Measurements from ENCODE around the gene ADGRE2. TPM values are rescaled to one million over a fixed set of nuclear protein-coding genes. Genes with fewer than 3 reads are reported as not detected.
"Not testable (repeated sequence)": the region's sequence is repeated elsewhere in the genome, so short reads cannot be mapped to it uniquely, and the experiment has no call there.

The ADGRE2 gene
- 0.17 TPM for polyA plus RNA-seq (2013, experiment 1 of 2)
- polyA plus RNA-seq (2013, experiment 2 of 2), result 0.16 TPM

DNA sequence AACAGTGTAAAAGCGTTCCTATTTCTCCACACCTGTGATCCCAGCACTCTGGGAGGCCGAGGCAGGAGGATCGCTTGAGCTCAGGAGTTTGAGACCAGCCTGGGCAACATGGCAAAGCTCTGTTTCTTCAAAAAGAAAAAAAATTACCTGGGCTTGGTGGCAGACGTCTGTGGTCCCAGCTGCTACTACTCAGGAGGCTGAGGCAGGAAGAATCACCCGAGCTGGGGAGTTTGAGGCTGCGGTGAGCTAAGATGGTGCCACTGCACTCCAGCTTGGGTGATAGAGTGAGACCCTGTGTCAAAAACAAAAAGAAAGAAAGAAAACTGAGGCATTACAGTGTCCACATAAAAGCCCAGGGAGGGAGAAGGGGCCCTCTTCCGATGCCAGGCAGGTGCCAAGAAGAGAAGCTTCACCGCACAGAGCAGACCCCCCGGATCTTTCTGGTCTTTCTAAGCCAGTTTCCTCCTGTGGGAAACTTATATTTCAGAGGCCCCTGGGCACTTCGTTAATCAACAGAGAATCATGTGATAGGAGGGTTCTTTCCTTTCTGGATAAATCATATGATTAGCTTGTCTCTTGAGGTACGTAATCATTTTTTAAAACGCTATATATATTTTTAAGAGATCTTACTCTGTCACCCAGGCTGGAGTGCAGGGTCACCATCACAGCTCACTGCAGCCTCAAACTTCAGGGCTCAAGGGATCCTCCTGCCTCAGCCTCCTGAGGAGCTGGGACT lies at the start of gene ADGRE2:
ADGRE2 (minus strand) TSS at position 451 of the 736 bp plus-strand sequence. CDS start 1,804 bp downstream, outside the sequence.
- not testable (repeated sequence) for H2AFZ ChIP-seq (ENCODE audit: low read depth, low read length); H2BK120ac ChIP-seq (ENCODE audit: low read depth, low read length); H3K14ac ChIP-seq (ENCODE audit: low read length in 2 of 2); H2AK5ac ChIP-seq (ENCODE audit: low read length, severe bottlenecking); H3K18ac ChIP-seq (ENCODE audit: low read depth in 1 of 2, low read length in 2 of 2); DNase-seq; H3K79me1 ChIP-seq (replicated peaks; ENCODE audit: low read length, poor library complexity, severe bottlenecking); H4K8ac ChIP-seq (ENCODE audit: low read length); H3K4me3 ChIP-seq (ENCODE audit: insufficient read depth in 1 of 2, low read depth in 1 of 2, low read length in 2 of 2); H3K4me1 ChIP-seq (ENCODE audit: control insufficient read depth, insufficient read depth, low read depth, low read length); H2BK5ac ChIP-seq (ENCODE audit: low read depth, low read length, poor library complexity, severe bottlenecking); H3K9ac ChIP-seq (ENCODE audit: low read length); H3K9me3 ChIP-seq (ENCODE audit: control insufficient read depth, low read length); H3K23ac ChIP-seq (ENCODE audit: low read length in 2 of 2); H3K4me2 ChIP-seq (ENCODE audit: low read length, poor library complexity, severe bottlenecking); H3K27ac ChIP-seq (ENCODE audit: low read length, poor library complexity, severe bottlenecking); H4K91ac ChIP-seq (ENCODE audit: low read length); H2BK15ac ChIP-seq (ENCODE audit: low read depth, poor library complexity, severe bottlenecking); H3K27me3 ChIP-seq (ENCODE audit: control insufficient read depth in 1 of 2, insufficient read depth in 1 of 2, low read length in 2 of 2); H3K36me3 ChIP-seq (ENCODE audit: control insufficient read depth in 1 of 2, insufficient read depth in 2 of 2, low read depth in 1 of 2, low read length in 2 of 2); H2BK12ac ChIP-seq (ENCODE audit: low read length in 2 of 2); H3K4ac ChIP-seq (ENCODE audit: low read depth in 1 of 2, low read length in 2 of 2)
- WGBS, result 89% methylated on average over 11 of the region's 12 CpGs

DNA sequence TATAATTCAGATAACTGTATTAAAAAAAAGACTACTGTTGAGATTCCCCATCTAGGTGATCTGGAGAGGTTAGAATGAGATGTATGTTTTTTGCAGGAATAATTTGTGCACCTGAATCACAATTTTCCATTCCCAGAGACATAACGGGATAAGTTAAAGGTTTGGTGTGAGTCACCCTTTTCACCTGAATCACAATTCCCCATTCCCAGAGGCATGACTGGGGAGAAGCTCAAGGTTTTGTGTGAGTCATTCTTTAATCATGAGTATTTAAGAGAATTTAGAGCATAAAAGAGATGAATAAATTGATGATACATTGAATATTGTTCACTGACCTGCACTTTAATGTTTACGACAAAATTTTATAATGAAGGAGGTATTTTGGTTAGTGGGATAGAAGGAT lies 47.6 kb upstream of the ADGRE2 start:
- Histone ChIP-seq H2BK5ac (ENCODE audit: low read depth, low read length, poor library complexity, severe bottlenecking) (no peak overlapping the region), H3K4me3 (ENCODE audit: insufficient read depth in 1 of 2, low read depth in 1 of 2, low read length in 2 of 2) (no peak overlapping the region), H3K4me1 (ENCODE audit: control insufficient read depth, insufficient read depth, low read depth, low read length) (no peaks in the 10 kb centered on the region), H3K27me3 (ENCODE audit: control insufficient read depth in 1 of 2, insufficient read depth in 1 of 2, low read length in 2 of 2) (peaks cover 0 to 2% of the 10 kb centered on the region in 2 experiments), H3K4me2 (ENCODE audit: low read length, poor library complexity, severe bottlenecking) (no peak overlapping the region), H4K8ac (ENCODE audit: low read length) (no peak overlapping the region), H3K36me3 (ENCODE audit: control insufficient read depth in 1 of 2, insufficient read depth in 2 of 2, low read depth in 1 of 2, low read length in 2 of 2) (no peaks in the 10 kb centered on the region), H3K18ac (ENCODE audit: low read depth in 1 of 2, low read length in 2 of 2) (no peak overlapping the region), H2AFZ (ENCODE audit: low read depth, low read length) (no peak overlapping the region), H4K91ac (ENCODE audit: low read length) (no peak overlapping the region), H3K14ac (ENCODE audit: low read length in 2 of 2) (no peak overlapping the region), H2BK15ac (ENCODE audit: low read depth, poor library complexity, severe bottlenecking) (no peak overlapping the region), H2AK5ac (ENCODE audit: low read length, severe bottlenecking) (no peak overlapping the region), H3K9me3 (ENCODE audit: control insufficient read depth, low read length) (peaks cover 3% of the 10 kb centered on the region), H3K9ac (ENCODE audit: low read length) (no peak overlapping the region), H2BK120ac (ENCODE audit: low read depth, low read length) (no peak overlapping the region), H3K79me1 (replicated peaks; ENCODE audit: low read length, poor library complexity, severe bottlenecking) (no peaks in the 10 kb centered on the region), H2BK12ac (ENCODE audit: low read length in 2 of 2) (no peak overlapping the region), H3K27ac (ENCODE audit: low read length, poor library complexity, severe bottlenecking) (no peak overlapping the region), H3K23ac (ENCODE audit: low read length in 2 of 2) (no peak overlapping the region), H3K4ac (ENCODE audit: low read depth in 1 of 2, low read length in 2 of 2) (no peak overlapping the region)
- no peak for DNase-seq
- 90% methylated on average over 1 of the region's 2 CpGs for WGBS

DNA sequence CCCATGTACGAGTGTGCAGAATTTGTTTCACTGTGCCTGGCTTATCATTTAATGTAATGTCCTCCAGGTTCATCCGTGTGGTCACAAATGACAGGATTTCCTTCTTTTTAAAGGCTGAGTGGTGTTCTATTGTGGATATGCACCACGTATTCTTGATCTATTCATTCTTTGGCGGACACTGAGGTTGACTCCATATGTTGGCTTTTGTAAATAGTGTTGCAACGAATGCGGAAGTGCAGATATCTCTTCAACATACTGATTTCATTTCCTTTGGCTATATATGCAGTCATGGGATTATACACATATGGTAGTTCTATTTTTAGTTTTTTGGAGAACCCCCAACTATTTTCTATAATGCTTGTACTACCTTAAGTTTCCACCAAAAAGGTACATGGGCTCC lies 43.6 kb upstream of the ADGRE2 start:
- Histone ChIP-seq H2BK15ac (ENCODE audit: low read depth, poor library complexity, severe bottlenecking) (no peak overlapping the region), H3K27ac (ENCODE audit: low read length, poor library complexity, severe bottlenecking) (no peak overlapping the region), H3K4me3 (ENCODE audit: insufficient read depth in 1 of 2, low read depth in 1 of 2, low read length in 2 of 2) (no peak overlapping the region), H4K91ac (ENCODE audit: low read length) (no peak overlapping the region), H3K14ac (ENCODE audit: low read length in 2 of 2) (no peak overlapping the region), H4K8ac (ENCODE audit: low read length) (no peak overlapping the region), H2AK5ac (ENCODE audit: low read length, severe bottlenecking) (no peak overlapping the region), H3K79me1 (replicated peaks; ENCODE audit: low read length, poor library complexity, severe bottlenecking) (no peaks in the 10 kb centered on the region), H3K4me1 (ENCODE audit: control insufficient read depth, insufficient read depth, low read depth, low read length) (no peaks in the 10 kb centered on the region), H3K18ac (ENCODE audit: low read depth in 1 of 2, low read length in 2 of 2) (no peak overlapping the region), H3K9me3 (ENCODE audit: control insufficient read depth, low read length) (peaks cover 3% of the 10 kb centered on the region), H3K4me2 (ENCODE audit: low read length, poor library complexity, severe bottlenecking) (no peak overlapping the region), H2BK5ac (ENCODE audit: low read depth, low read length, poor library complexity, severe bottlenecking) (no peak overlapping the region), H3K9ac (ENCODE audit: low read length) (no peak overlapping the region), H2AFZ (ENCODE audit: low read depth, low read length) (no peak overlapping the region), H3K36me3 (ENCODE audit: control insufficient read depth in 1 of 2, insufficient read depth in 2 of 2, low read depth in 1 of 2, low read length in 2 of 2) (no peaks in the 10 kb centered on the region), H3K27me3 (ENCODE audit: control insufficient read depth in 1 of 2, insufficient read depth in 1 of 2, low read length in 2 of 2) (no peaks in the 10 kb centered on the region), H2BK12ac (ENCODE audit: low read length in 2 of 2) (no peak overlapping the region), H3K23ac (ENCODE audit: low read length in 2 of 2) (no peak overlapping the region), H2BK120ac (ENCODE audit: low read depth, low read length) (no peak overlapping the region), H3K4ac (ENCODE audit: low read depth in 1 of 2, low read length in 2 of 2) (no peak overlapping the region)
- DNase-seq, result no peak
- 66% methylated on average over 4 of the region's 6 CpGs for WGBS

DNA sequence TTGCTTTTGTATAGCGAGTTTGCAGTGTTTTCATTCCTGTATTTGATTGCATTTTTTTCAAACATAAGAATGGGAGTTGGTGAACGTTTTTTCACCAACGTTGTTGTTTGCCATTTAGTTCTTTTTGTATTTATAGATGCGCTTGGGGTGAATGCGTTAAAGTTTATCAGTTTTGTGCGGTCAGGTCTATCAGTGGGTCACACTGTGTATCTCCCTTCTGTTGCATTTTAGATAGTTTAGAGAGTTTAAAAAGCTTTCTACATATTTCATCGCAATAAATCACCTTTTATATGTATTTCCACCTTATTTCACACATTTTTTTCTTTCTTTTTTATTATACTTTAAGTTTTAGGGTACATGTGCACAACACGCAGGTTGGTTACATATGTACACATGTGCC lies 40.2 kb upstream of the ADGRE2 start:
- H3K4me1 ChIP-seq (ENCODE audit: control insufficient read depth, insufficient read depth, low read depth, low read length), result no peaks in the 10 kb centered on the region
- no peaks in the 10 kb centered on the region for H3K36me3 ChIP-seq (ENCODE audit: control insufficient read depth in 1 of 2, insufficient read depth in 2 of 2, low read depth in 1 of 2, low read length in 2 of 2)
- H2AFZ ChIP-seq (ENCODE audit: low read depth, low read length), result no peak overlapping the region
- H4K8ac ChIP-seq (ENCODE audit: low read length), result no peak overlapping the region
- no peaks in the 10 kb centered on the region for H3K9me3 ChIP-seq (ENCODE audit: control insufficient read depth, low read length)
- H2BK120ac ChIP-seq (ENCODE audit: low read depth, low read length), result no peak overlapping the region
- H2BK5ac ChIP-seq (ENCODE audit: low read depth, low read length, poor library complexity, severe bottlenecking), result no peak overlapping the region
- H3K14ac ChIP-seq (ENCODE audit: low read length in 2 of 2), result no peak overlapping the region
- H2BK12ac ChIP-seq (ENCODE audit: low read length in 2 of 2), result no peak overlapping the region
- H3K27me3 ChIP-seq (ENCODE audit: control insufficient read depth in 1 of 2, insufficient read depth in 1 of 2, low read length in 2 of 2), result no peaks in the 10 kb centered on the region
- 72% methylated on average over 6 of the region's 8 CpGs for WGBS
- no peak overlapping the region for H3K23ac ChIP-seq (ENCODE audit: low read length in 2 of 2)
- H3K79me1 ChIP-seq (replicated peaks; ENCODE audit: low read length, poor library complexity, severe bottlenecking), result no peaks in the 10 kb centered on the region
- H2AK5ac ChIP-seq (ENCODE audit: low read length, severe bottlenecking), result no peak overlapping the region
- H3K4me3 ChIP-seq (ENCODE audit: insufficient read depth in 1 of 2, low read depth in 1 of 2, low read length in 2 of 2), result no peak overlapping the region
- no peak overlapping the region for H3K9ac ChIP-seq (ENCODE audit: low read length)
- H3K4me2 ChIP-seq (ENCODE audit: low read length, poor library complexity, severe bottlenecking), result no peak overlapping the region
- H3K18ac ChIP-seq (ENCODE audit: low read depth in 1 of 2, low read length in 2 of 2), result no peak overlapping the region
- H3K27ac ChIP-seq (ENCODE audit: low read length, poor library complexity, severe bottlenecking), result no peak overlapping the region
- H2BK15ac ChIP-seq (ENCODE audit: low read depth, poor library complexity, severe bottlenecking), result no peak overlapping the region
- H4K91ac ChIP-seq (ENCODE audit: low read length), result no peak overlapping the region
- no peak overlapping the region for H3K4ac ChIP-seq (ENCODE audit: low read depth in 1 of 2, low read length in 2 of 2)
- no peak for DNase-seq
